Activated CD8-positive, alpha-beta T cell treated with anti-CD3 and anti-CD28 coated beads for 36 hours (primary cell): ENCODE data around the gene KIAA1614. TPM values are rescaled to one million over a fixed set of nuclear protein-coding genes. Genes with fewer than 3 reads are reported as not detected.

Experiments used
- ATAC-seq: fragments of 200-7000 bp; cut with Tn5 transposase; one replicate; pipeline ENCODE4 v1.10.0; 2021; ENCODE audit warnings: mild to moderate bottlenecking, moderate library complexity
- CTCF ChIA-PET: fragments of 350-600 bp; sonication (Branson Sonifier 250); formaldehyde crosslinking; loops from one replicate; lab custom pipeline; 2021; ENCODE audit warnings: antibody characterized with exemption; lab: Charles Lee
- POLR2A ChIA-PET: fragments of 350-600 bp; sonication (Branson Sonifier 250); formaldehyde crosslinking; loops from one replicate; lab custom pipeline; 2021; ENCODE audit warnings: antibody characterized with exemption; lab: Charles Lee
- DNase-seq: peaks from one replicate; pipeline ENCODE4 v3.0.0-alpha.2; 2020
- H3K27ac Mint-ChIP-seq: one replicate; pipeline ENCODE4 v1.8.0; 2021; ENCODE audit warnings: mild to moderate bottlenecking, mixed read lengths
- H3K27me3 Mint-ChIP-seq: one replicate; pipeline ENCODE4 v1.8.0; 2021; ENCODE audit warnings: mixed read lengths
- H3K36me3 Mint-ChIP-seq: one replicate; pipeline ENCODE4 v1.8.0; 2021; ENCODE audit warnings: low read depth, mixed read lengths
- H3K4me1 Mint-ChIP-seq: one replicate; pipeline ENCODE4 v1.8.0; 2021; ENCODE audit warnings: low read depth, mixed read lengths
- H3K4me3 Mint-ChIP-seq: one replicate; pipeline ENCODE4 v1.8.0; 2021; ENCODE audit warnings: mild to moderate bottlenecking, moderate library complexity, mixed read lengths
- H3K9me3 Mint-ChIP-seq: one replicate; pipeline ENCODE4 v1.8.0; 2021; ENCODE audit warnings: mixed read lengths
- intact Hi-C: fragments of 100-400 bp; cut with micrococcal nuclease; formaldehyde crosslinking; loops from one replicate; pipeline ENCODE4 v1.10.0; 2022
- total RNA-seq, 2 experiments: library from RNA; stranded (reverse); gene quantifications; one replicate each; pipeline ENCODE4 v1.2.3, GENCODE V29; 2021
- TF ChIP-seq, protein P1 (sequence below): fragments of 200-600 bp; IDR thresholded peaks from one replicate; pipeline ENCODE4 v1.8.0; 2022; ENCODE audit warnings: antibody characterized with exemption, mild to moderate bottlenecking

KIAA1614 gene
- total RNA-seq, 2 experiments from 2014 or later = 0.18 TPM; not detected in 1

DNA sequence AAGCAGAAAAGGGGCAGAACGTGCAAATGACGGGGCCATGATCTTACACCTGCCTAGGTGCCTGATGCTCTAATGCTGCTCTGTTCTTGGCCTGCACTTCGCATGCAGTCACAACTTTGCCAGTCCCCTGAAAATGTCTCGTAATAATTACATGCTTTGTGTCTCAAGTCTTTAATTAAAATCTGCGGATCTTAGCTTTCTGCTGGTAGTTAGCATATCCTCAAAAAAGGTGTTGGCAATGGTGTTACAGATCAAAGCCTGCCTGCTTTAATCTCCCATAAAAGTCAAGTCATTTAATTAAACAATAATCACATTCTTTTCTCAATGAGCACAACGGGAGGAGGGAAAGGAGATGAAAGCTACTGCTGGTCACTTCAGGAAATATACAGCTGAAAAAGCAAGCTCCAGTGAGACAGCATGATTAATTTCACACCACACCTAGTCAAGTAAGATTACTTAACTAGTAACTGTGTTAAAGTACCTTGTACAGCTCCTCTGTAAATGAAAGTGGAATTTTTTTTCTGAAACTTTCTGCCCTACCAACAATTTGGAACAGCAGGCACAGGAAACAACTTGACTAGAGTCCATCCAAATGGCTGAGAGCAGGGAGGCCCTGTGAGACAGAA lies 64.1 kb downstream of the KIAA1614 start:
- DNase-seq = no peak
- Mint-ChIP-seq H3K27ac (no peak overlapping the region), H3K36me3 (peaks cover 75% of the 10 kb centered on the region), H3K4me3 (no peak overlapping the region), H3K9me3 (no peaks in the 10 kb centered on the region), H3K4me1 (peaks cover 38% of the 10 kb centered on the region), H3K27me3 (no peaks in the 10 kb centered on the region)
- ChIA-PET POLR2A (interaction anchor here (0.8 kb wide), 2 partner anchors 12 to 45 kb away, joined by 3 to 4 read pairs; no protein-coding TSS in a partner anchor), CTCF (interaction anchor here (1.0 to 2.0 kb wide), 4 partner anchors 8 to 190 kb away, joined by 3 to 5 read pairs (median 4); no protein-coding TSS in a partner anchor)
- no peak for ATAC-seq
- intact Hi-C loops = no loop called here
- TF ChIP-seq, protein P1, sequence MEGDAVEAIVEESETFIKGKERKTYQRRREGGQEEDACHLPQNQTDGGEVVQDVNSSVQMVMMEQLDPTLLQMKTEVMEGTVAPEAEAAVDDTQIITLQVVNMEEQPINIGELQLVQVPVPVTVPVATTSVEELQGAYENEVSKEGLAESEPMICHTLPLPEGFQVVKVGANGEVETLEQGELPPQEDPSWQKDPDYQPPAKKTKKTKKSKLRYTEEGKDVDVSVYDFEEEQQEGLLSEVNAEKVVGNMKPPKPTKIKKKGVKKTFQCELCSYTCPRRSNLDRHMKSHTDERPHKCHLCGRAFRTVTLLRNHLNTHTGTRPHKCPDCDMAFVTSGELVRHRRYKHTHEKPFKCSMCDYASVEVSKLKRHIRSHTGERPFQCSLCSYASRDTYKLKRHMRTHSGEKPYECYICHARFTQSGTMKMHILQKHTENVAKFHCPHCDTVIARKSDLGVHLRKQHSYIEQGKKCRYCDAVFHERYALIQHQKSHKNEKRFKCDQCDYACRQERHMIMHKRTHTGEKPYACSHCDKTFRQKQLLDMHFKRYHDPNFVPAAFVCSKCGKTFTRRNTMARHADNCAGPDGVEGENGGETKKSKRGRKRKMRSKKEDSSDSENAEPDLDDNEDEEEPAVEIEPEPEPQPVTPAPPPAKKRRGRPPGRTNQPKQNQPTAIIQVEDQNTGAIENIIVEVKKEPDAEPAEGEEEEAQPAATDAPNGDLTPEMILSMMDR = no peak

DNA sequence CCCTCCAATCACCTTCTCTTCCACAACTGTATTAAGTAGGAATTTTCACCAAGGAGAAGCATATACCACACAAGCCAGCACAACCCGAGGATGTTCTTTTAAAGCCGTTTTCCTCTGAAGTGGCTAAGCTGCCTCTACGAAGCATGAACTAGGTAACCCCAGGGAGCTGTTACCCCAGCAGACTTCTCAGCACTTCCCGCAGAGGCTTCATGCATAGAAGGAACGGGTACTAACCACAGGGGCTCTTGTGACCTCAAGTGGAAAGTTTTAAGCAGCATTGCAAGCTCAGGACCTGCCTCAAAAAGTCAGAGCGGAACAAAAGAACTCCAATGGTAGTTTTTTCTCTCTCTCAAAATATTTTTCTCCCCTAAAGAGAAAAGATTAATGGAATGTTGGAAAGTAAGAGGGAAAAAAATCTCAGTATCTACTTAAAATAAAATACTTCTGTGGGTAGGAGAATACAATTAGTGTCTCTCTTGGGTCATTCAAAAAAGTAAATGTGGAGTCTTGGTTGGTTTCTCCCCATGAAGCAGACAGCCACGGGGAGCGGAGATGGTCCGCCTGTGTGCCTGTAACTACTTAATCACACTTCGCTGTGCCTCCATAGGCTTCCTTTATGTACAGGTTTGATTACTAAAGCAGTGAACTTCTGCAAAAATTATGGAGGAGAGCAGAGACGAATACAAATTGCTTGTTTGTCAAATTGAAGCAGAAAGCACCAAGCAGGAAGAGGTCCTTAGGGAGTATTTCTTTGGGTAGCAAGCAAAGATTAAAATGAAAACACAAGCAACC lies 69.1 kb downstream of the KIAA1614 start:
- H3K9me3 Mint-ChIP-seq = no peaks in the 10 kb centered on the region
- H3K36me3 Mint-ChIP-seq = peaks cover 68% of the 10 kb centered on the region
- peak overlapping the region; percentile 50 for H3K4me3 Mint-ChIP-seq
- peak; percentile 83 for DNase-seq
- peaks cover 36% of the 10 kb centered on the region for H3K4me1 Mint-ChIP-seq
- intact Hi-C loops = loop anchor here (2.0 kb wide), 1 partner anchor 33 kb away; no protein-coding TSS in a partner anchor
- CTCF ChIA-PET = interaction anchor here (0.9 to 1.6 kb wide), 3 partner anchors 24 to 186 kb away, joined by 3 to 4 read pairs (median 3); no protein-coding TSS in a partner anchor
- TF ChIP-seq, protein P1 = no peak
- peak; percentile 94 for ATAC-seq
- peak overlapping the region; percentile 90 for H3K27ac Mint-ChIP-seq
- H3K27me3 Mint-ChIP-seq = no peaks in the 10 kb centered on the region
- POLR2A ChIA-PET = interaction anchor here (0.7 kb wide), 1 partner anchor 12 kb away, joined by 3 read pairs; no protein-coding TSS in a partner anchor

DNA sequence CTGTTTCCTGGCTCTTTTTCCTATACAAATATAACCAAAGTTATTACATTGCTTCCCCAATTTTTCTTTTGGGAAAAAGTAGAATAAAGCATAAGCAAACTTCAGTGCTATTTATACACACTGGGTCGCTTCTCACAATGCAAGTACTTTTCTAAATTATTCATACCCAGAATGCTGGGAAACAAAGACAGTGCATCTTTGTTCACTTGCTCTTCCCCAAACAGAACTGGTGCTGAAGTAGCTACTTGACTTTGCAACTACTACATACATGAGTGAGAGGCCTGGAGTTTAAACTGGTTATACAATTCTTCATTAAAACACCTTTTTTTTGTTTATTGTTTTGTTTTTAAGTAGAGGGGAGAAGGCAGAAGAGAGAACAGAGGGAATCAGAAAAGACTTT lies 69.7 kb downstream of the KIAA1614 start:
- Mint-ChIP-seq H3K36me3 (peaks cover 69% of the 10 kb centered on the region), H3K27me3 (no peaks in the 10 kb centered on the region), H3K9me3 (no peaks in the 10 kb centered on the region), H3K4me1 (peaks cover 39% of the 10 kb centered on the region), H3K27ac (peak overlapping the region; percentile 90), H3K4me3 (no peak overlapping the region)
- no peak for DNase-seq
- POLR2A ChIA-PET = interaction anchor here (0.7 kb wide), 1 partner anchor 11 kb away, joined by 4 read pairs; no protein-coding TSS in a partner anchor
- TF ChIP-seq, protein P1 = no peak
- ATAC-seq = no peak
- intact Hi-C loops = no loop called here
- CTCF ChIA-PET = interaction anchor here (0.6 to 1.6 kb wide), 2 partner anchors 184 to 236 kb away, joined by 3 to 4 read pairs; no protein-coding TSS in a partner anchor

DNA sequence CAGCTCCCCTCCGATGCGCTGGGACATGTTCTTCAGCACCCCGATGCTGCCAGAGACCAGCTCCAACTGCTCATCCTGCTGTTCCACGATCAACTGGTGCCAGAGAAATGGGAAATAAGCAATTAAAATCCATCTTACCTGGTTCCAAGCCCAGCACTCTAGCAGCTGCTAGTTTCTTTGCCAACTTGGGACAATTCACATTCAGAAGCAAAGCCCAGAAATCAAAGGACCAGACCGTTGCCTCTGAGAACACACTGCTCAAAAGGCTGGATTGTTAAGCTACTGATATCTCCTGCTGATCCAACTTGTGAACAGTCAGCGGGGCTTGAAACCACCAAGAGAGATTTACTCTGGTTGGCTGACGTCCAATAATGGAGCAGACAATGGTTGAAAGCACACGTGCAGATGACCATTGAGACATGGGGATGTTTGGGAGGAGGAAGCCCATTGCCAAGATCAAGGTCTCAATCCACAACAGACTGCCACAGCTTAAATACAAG lies 75.6 kb downstream of the KIAA1614 start:
- Mint-ChIP-seq H3K36me3 (peaks cover 63% of the 10 kb centered on the region), H3K4me1 (peaks cover 6% of the 10 kb centered on the region), H3K27ac (no peak overlapping the region), H3K9me3 (no peaks in the 10 kb centered on the region), H3K4me3 (no peak overlapping the region), H3K27me3 (no peaks in the 10 kb centered on the region)
- CTCF ChIA-PET = interaction anchor here (0.9 to 2.9 kb wide), 2 partner anchors 16 to 22 kb away, joined by 3 to 10 read pairs; no protein-coding TSS in a partner anchor
- intact Hi-C loops = no loop called here
- DNase-seq (no peak), ATAC-seq (no peak)
- POLR2A ChIA-PET = interaction anchor here (0.8 kb wide), 1 partner anchor 104 kb away, joined by 3 read pairs; no protein-coding TSS in a partner anchor
- TF ChIP-seq, protein P1 = no peak
